Endothelial cell (in vitro differentiated cells): ENCODE measurements around the gene PYDC1. TPM values are rescaled to one million over a fixed set of nuclear protein-coding genes. Genes with fewer than 3 reads are reported as not detected.
A peak's percentile ranks its signal among the peaks of the same experiment; 100 is the strongest.

Experiments
- DNase-seq: peaks from one replicate; pipeline ENCODE4 v3.0.0; 2021; ENCODE audit warnings: low spot score
- H3K27ac Mint-ChIP-seq: one replicate; pipeline ENCODE4 v1.8.0; 2021; ENCODE audit warnings: mixed read lengths, inconsistent platforms; ENCODE audit not compliant: unreplicated experiment
- H3K27me3 Mint-ChIP-seq: one replicate; pipeline ENCODE4 v1.8.0; 2021; ENCODE audit warnings: mild to moderate bottlenecking, moderate library complexity, mixed read lengths, inconsistent platforms; ENCODE audit not compliant: unreplicated experiment
- H3K36me3 Mint-ChIP-seq: one replicate; pipeline ENCODE4 v1.8.0; 2021; ENCODE audit warnings: mild to moderate bottlenecking, low read depth, mixed read lengths, inconsistent platforms; ENCODE audit not compliant: unreplicated experiment
- H3K4me1 Mint-ChIP-seq: one replicate; pipeline ENCODE4 v1.8.0; 2021; ENCODE audit warnings: mild to moderate bottlenecking, mixed read lengths, inconsistent platforms; ENCODE audit not compliant: unreplicated experiment
- H3K4me3 Mint-ChIP-seq: one replicate; pipeline ENCODE4 v1.8.0; 2021; ENCODE audit warnings: mild to moderate bottlenecking, mixed read lengths, inconsistent platforms; ENCODE audit not compliant: unreplicated experiment
- H3K9me3 Mint-ChIP-seq: one replicate; pipeline ENCODE4 v1.8.0; 2021; ENCODE audit warnings: mixed read lengths, inconsistent platforms; ENCODE audit not compliant: unreplicated experiment
- total RNA-seq: library from RNA; stranded (reverse); fragmentation: NEBNext Ultra II Directional; extraction: Animal tissue kit (Norgen Biotek cat#: 25700); gene quantifications from one replicate; pipeline ENCODE4 v1.2.1, GENCODE V29; 2021; ENCODE audit not compliant: unreplicated experiment
- TF ChIP-seq, protein P1 (sequence below): fragments of 200-600 bp; sonication (generic); IDR thresholded peaks from one replicate; pipeline ENCODE4 v1.5.0; 2021; ENCODE audit warnings: antibody characterized with exemption; ENCODE audit not compliant: unreplicated experiment

The PYDC1 gene
- total RNA-seq, 1 donor from 2014 or later = not detected

- peak overlapping the region; percentile 84 for H3K4me3 Mint-ChIP-seq
- no peaks in the 10 kb centered on the region for H3K9me3 Mint-ChIP-seq
- peaks cover 13% of the 10 kb centered on the region for H3K4me1 Mint-ChIP-seq
- TF ChIP-seq, protein P1, sequence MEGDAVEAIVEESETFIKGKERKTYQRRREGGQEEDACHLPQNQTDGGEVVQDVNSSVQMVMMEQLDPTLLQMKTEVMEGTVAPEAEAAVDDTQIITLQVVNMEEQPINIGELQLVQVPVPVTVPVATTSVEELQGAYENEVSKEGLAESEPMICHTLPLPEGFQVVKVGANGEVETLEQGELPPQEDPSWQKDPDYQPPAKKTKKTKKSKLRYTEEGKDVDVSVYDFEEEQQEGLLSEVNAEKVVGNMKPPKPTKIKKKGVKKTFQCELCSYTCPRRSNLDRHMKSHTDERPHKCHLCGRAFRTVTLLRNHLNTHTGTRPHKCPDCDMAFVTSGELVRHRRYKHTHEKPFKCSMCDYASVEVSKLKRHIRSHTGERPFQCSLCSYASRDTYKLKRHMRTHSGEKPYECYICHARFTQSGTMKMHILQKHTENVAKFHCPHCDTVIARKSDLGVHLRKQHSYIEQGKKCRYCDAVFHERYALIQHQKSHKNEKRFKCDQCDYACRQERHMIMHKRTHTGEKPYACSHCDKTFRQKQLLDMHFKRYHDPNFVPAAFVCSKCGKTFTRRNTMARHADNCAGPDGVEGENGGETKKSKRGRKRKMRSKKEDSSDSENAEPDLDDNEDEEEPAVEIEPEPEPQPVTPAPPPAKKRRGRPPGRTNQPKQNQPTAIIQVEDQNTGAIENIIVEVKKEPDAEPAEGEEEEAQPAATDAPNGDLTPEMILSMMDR = no peak
- peak; percentile 64 for DNase-seq
- no peak overlapping the region for H3K27ac Mint-ChIP-seq
- H3K36me3 Mint-ChIP-seq = no peaks in the 10 kb centered on the region
- H3K27me3 Mint-ChIP-seq = peaks cover 16% of the 10 kb centered on the region
Measured at GRCh38 chr16:31215287-31216162, 1.4 kb downstream of the PYDC1 start.

DNA sequence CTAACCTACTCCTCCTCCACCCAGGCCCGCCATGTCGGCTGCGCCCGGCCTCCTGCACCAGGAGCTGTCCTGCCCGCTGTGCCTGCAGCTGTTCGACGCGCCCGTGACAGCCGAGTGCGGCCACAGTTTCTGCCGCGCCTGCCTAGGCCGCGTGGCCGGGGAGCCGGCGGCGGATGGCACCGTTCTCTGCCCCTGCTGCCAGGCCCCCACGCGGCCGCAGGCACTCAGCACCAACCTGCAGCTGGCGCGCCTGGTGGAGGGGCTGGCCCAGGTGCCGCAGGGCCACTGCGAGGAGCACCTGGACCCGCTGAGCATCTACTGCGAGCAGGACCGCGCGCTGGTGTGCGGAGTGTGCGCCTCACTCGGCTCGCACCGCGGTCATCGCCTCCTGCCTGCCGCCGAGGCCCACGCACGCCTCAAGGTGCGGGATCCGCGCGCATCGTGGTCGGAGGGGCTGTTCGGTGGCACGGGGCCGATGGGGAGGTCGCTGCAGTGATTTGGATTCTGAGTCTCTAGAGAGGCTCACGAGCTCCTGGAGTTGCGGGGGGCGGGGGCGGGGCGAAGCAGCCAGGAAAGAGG, 2.1 kb downstream of the PYDC1 start:
- H3K27ac Mint-ChIP-seq = no peak overlapping the region
- no peaks in the 10 kb centered on the region for H3K9me3 Mint-ChIP-seq
- peaks cover 13% of the 10 kb centered on the region for H3K4me1 Mint-ChIP-seq
- peak; percentile 33 for DNase-seq
- H3K4me3 Mint-ChIP-seq = peak overlapping the region; percentile 84
- H3K36me3 Mint-ChIP-seq = no peaks in the 10 kb centered on the region
- H3K27me3 Mint-ChIP-seq = peaks cover 16% of the 10 kb centered on the region
- TF ChIP-seq, protein P1 = no peak

GRCh38 chr16:31213877-31214707, 2.8 kb downstream of the PYDC1 start, which contains the start of gene TRIM72:
TSS of gene TRIM72 (plus strand) at chr16:31214119. CDS start at chr16:31214739, 620 bp downstream.
- Mint-ChIP-seq H3K4me1 (peaks cover 13% of the 10 kb centered on the region), H3K4me3 (peak within 1 kb of the TSS; percentile 54), H3K27me3 (peaks cover 16% of the 10 kb centered on the region), H3K9me3 (no peaks in the 10 kb centered on the region), H3K27ac (no peak within 1 kb of the TSS), H3K36me3 (no peaks in the 10 kb centered on the region)
- DNase-seq = no peak
- TF ChIP-seq, protein P1 = no peak

DNA sequence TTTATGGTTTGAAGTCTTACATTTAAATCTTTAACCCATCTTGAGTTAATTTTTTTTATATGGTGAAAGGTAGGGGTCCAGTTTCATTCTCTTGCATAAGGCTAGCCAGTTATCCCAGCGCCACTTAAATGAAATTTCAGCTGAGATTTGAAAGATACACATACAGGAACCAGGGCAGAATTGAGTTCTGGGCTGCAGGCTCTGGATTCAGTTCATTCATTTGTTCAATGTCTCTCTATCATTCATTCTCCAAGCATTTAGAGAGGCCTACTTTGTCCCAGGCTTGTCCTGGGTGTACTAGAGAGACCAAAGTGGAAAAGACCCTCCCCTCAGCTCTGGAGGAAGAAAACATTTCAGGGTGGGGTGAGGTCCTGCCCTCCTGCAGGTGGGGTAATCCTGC, 3.6 kb downstream of the PYDC1 start:
- no peaks in the 10 kb centered on the region for H3K9me3 Mint-ChIP-seq
- no peaks in the 10 kb centered on the region for H3K36me3 Mint-ChIP-seq
- peaks cover 13% of the 10 kb centered on the region for H3K4me1 Mint-ChIP-seq
- TF ChIP-seq, protein P1 = no peak
- DNase-seq = no peak
- no peak overlapping the region for H3K4me3 Mint-ChIP-seq
- peaks cover 12% of the 10 kb centered on the region for H3K27me3 Mint-ChIP-seq
- no peak overlapping the region for H3K27ac Mint-ChIP-seq
